ENCODE data around the gene PHLDB3.
A peak's percentile ranks its signal among the peaks of the same experiment; 100 is the strongest.

PHLDB3 gene

GRCh38 chr19:43507880-43508279 lies 3.3 kb upstream of the PHLDB3 start:
- no peak for DNase-seq

GRCh38 chr19:43506629-43507028 lies 2.1 kb upstream of the PHLDB3 start:
- no peak overlapping the region for H3K27ac ChIP-seq (ENCODE audit: low read length, poor library complexity, severe bottlenecking)
- H3K4me1 ChIP-seq (ENCODE audit: control insufficient read depth, insufficient read depth, low read depth, low read length): peaks cover 12% of the 10 kb centered on the region
- 86% methylated on average over 4 of the region's 5 CpGs for whole genome bisulfite sequencing
- no peak overlapping the region for H2AFZ ChIP-seq (ENCODE audit: low read depth, low read length)
- H3K14ac ChIP-seq (ENCODE audit: low read length in 2 of 2): no peak overlapping the region
- H2BK12ac ChIP-seq (ENCODE audit: low read length in 2 of 2): no peak overlapping the region
- H3K4ac ChIP-seq (ENCODE audit: low read depth in 1 of 2, low read length in 2 of 2): no peak overlapping the region
- no peak overlapping the region for H4K8ac ChIP-seq (ENCODE audit: low read length)
- H2AK5ac ChIP-seq (ENCODE audit: low read length, severe bottlenecking): no peak overlapping the region
- no peak overlapping the region for H2BK15ac ChIP-seq (ENCODE audit: low read depth, poor library complexity, severe bottlenecking)
- no peak overlapping the region for H3K18ac ChIP-seq (ENCODE audit: low read depth in 1 of 2, low read length in 2 of 2)
- no peak overlapping the region for H4K91ac ChIP-seq (ENCODE audit: low read length)
- no peaks in the 10 kb centered on the region for H3K27me3 ChIP-seq (ENCODE audit: control insufficient read depth in 1 of 2, insufficient read depth in 1 of 2, low read length in 2 of 2)
- no peak overlapping the region for H3K4me2 ChIP-seq (ENCODE audit: low read length, poor library complexity, severe bottlenecking)
- peaks cover 5% of the 10 kb centered on the region for H3K79me1 ChIP-seq (replicated peaks; ENCODE audit: low read length, poor library complexity, severe bottlenecking)
- H2BK120ac ChIP-seq (ENCODE audit: low read depth, low read length): no peak overlapping the region
- H3K9me3 ChIP-seq (ENCODE audit: control insufficient read depth, low read length): no peaks in the 10 kb centered on the region
- no peak overlapping the region for H3K4me3 ChIP-seq (ENCODE audit: insufficient read depth in 1 of 2, low read depth in 1 of 2, low read length in 2 of 2)
- H2BK5ac ChIP-seq (ENCODE audit: low read depth, low read length, poor library complexity, severe bottlenecking): no peak overlapping the region
- peaks cover 25 to 28% of the 10 kb centered on the region in 2 experiments for H3K36me3 ChIP-seq (ENCODE audit: control insufficient read depth in 1 of 2, insufficient read depth in 2 of 2, low read depth in 1 of 2, low read length in 2 of 2)
- DNase-seq: no peak
- H3K9ac ChIP-seq (ENCODE audit: low read length): no peak overlapping the region
- no peak overlapping the region for H3K23ac ChIP-seq (ENCODE audit: low read length in 2 of 2)

More at GRCh38 chr19:43507880-43508279, 3.3 kb upstream of the PHLDB3 start:
- Histone ChIP-seq H2BK15ac (ENCODE audit: low read depth, poor library complexity, severe bottlenecking) (no peak overlapping the region), H2AFZ (ENCODE audit: low read depth, low read length) (no peak overlapping the region), H3K27ac (ENCODE audit: low read length, poor library complexity, severe bottlenecking) (no peak overlapping the region), H3K4me2 (ENCODE audit: low read length, poor library complexity, severe bottlenecking) (no peak overlapping the region), H3K4me1 (ENCODE audit: control insufficient read depth, insufficient read depth, low read depth, low read length) (peaks cover 10% of the 10 kb centered on the region), H2BK5ac (ENCODE audit: low read depth, low read length, poor library complexity, severe bottlenecking) (no peak overlapping the region), H2BK12ac (ENCODE audit: low read length in 2 of 2) (no peak overlapping the region), H3K9me3 (ENCODE audit: control insufficient read depth, low read length) (no peaks in the 10 kb centered on the region), H3K18ac (ENCODE audit: low read depth in 1 of 2, low read length in 2 of 2) (no peak overlapping the region), H2BK120ac (ENCODE audit: low read depth, low read length) (no peak overlapping the region), H4K91ac (ENCODE audit: low read length) (no peak overlapping the region), H3K27me3 (ENCODE audit: control insufficient read depth in 1 of 2, insufficient read depth in 1 of 2, low read length in 2 of 2) (no peaks in the 10 kb centered on the region), H2AK5ac (ENCODE audit: low read length, severe bottlenecking) (no peak overlapping the region), H3K14ac (ENCODE audit: low read length in 2 of 2) (no peak overlapping the region), H3K36me3 (ENCODE audit: control insufficient read depth in 1 of 2, insufficient read depth in 2 of 2, low read depth in 1 of 2, low read length in 2 of 2) (peaks cover 21 to 28% of the 10 kb centered on the region in 2 experiments), H3K4me3 (ENCODE audit: insufficient read depth in 1 of 2, low read depth in 1 of 2, low read length in 2 of 2) (no peak overlapping the region), H3K4ac (ENCODE audit: low read depth in 1 of 2, low read length in 2 of 2) (no peak overlapping the region), H3K9ac (ENCODE audit: low read length) (no peak overlapping the region), H4K8ac (ENCODE audit: low read length) (no peak overlapping the region), H3K79me1 (replicated peaks; ENCODE audit: low read length, poor library complexity, severe bottlenecking) (peaks cover 1% of the 10 kb centered on the region), H3K23ac (ENCODE audit: low read length in 2 of 2) (no peak overlapping the region)
- 80% methylated on average over 2 of the region's 2 CpGs for WGBS

GRCh38 chr19:43505941-43506340 lies 1.4 kb upstream of the PHLDB3 start:
- no peaks in the 10 kb centered on the region for H3K27me3 ChIP-seq (ENCODE audit: control insufficient read depth in 1 of 2, insufficient read depth in 1 of 2, low read length in 2 of 2)
- DNase-seq: no peak
- no peak overlapping the region for H2AFZ ChIP-seq (ENCODE audit: low read depth, low read length)
- H3K36me3 ChIP-seq (ENCODE audit: control insufficient read depth in 1 of 2, insufficient read depth in 2 of 2, low read depth in 1 of 2, low read length in 2 of 2): peaks cover 23 to 25% of the 10 kb centered on the region in 2 experiments
- no peak overlapping the region for H3K9ac ChIP-seq (ENCODE audit: low read length)
- no peaks in the 10 kb centered on the region for H3K9me3 ChIP-seq (ENCODE audit: control insufficient read depth, low read length)
- no peak overlapping the region for H4K8ac ChIP-seq (ENCODE audit: low read length)
- no peak overlapping the region for H3K4me3 ChIP-seq (ENCODE audit: insufficient read depth in 1 of 2, low read depth in 1 of 2, low read length in 2 of 2)
- no peak overlapping the region for H3K4me2 ChIP-seq (ENCODE audit: low read length, poor library complexity, severe bottlenecking)
- peaks cover 12% of the 10 kb centered on the region for H3K4me1 ChIP-seq (ENCODE audit: control insufficient read depth, insufficient read depth, low read depth, low read length)
- H3K14ac ChIP-seq (ENCODE audit: low read length in 2 of 2): no peak overlapping the region
- no peak overlapping the region for H2AK5ac ChIP-seq (ENCODE audit: low read length, severe bottlenecking)
- no peak overlapping the region for H3K27ac ChIP-seq (ENCODE audit: low read length, poor library complexity, severe bottlenecking)
- H2BK120ac ChIP-seq (ENCODE audit: low read depth, low read length): no peak overlapping the region
- H2BK15ac ChIP-seq (ENCODE audit: low read depth, poor library complexity, severe bottlenecking): no peak overlapping the region
- H3K18ac ChIP-seq (ENCODE audit: low read depth in 1 of 2, low read length in 2 of 2): no peak overlapping the region
- no peak overlapping the region for H3K23ac ChIP-seq (ENCODE audit: low read length in 2 of 2)
- H2BK12ac ChIP-seq (ENCODE audit: low read length in 2 of 2): no peak overlapping the region
- H3K79me1 ChIP-seq (replicated peaks; ENCODE audit: low read length, poor library complexity, severe bottlenecking): peaks cover 8% of the 10 kb centered on the region
- H2BK5ac ChIP-seq (ENCODE audit: low read depth, low read length, poor library complexity, severe bottlenecking): no peak overlapping the region
- H3K4ac ChIP-seq (ENCODE audit: low read depth in 1 of 2, low read length in 2 of 2): no peak overlapping the region
- WGBS: 98% methylated on average over 5 of the region's 5 CpGs
- no peak overlapping the region for H4K91ac ChIP-seq (ENCODE audit: low read length)

- Histone ChIP-seq H3K4me2 (ENCODE audit: low read length, poor library complexity, severe bottlenecking) (peak overlapping the region; percentile 98), H3K18ac (ENCODE audit: low read depth in 1 of 2, low read length in 2 of 2) (peak overlapping the region in 1 of 2 experiments; percentile 30), H2AK5ac (ENCODE audit: low read length, severe bottlenecking) (peak overlapping the region; percentile 53), H3K27ac (ENCODE audit: low read length, poor library complexity, severe bottlenecking) (no peak overlapping the region), H3K36me3 (ENCODE audit: control insufficient read depth in 1 of 2, insufficient read depth in 2 of 2, low read depth in 1 of 2, low read length in 2 of 2) (peaks cover 18 to 21% of the 10 kb centered on the region in 2 experiments), H4K8ac (ENCODE audit: low read length) (peak overlapping the region; percentile 66), H2BK12ac (ENCODE audit: low read length in 2 of 2) (no peak overlapping the region), H3K4ac (ENCODE audit: low read depth in 1 of 2, low read length in 2 of 2) (no peak overlapping the region), H3K4me3 (ENCODE audit: insufficient read depth in 1 of 2, low read depth in 1 of 2, low read length in 2 of 2) (peak overlapping the region in 1 of 2 experiments; percentile 96), H2BK5ac (ENCODE audit: low read depth, low read length, poor library complexity, severe bottlenecking) (no peak overlapping the region), H2AFZ (ENCODE audit: low read depth, low read length) (no peak overlapping the region), H2BK15ac (ENCODE audit: low read depth, poor library complexity, severe bottlenecking) (no peak overlapping the region), H4K91ac (ENCODE audit: low read length) (no peak overlapping the region), H2BK120ac (ENCODE audit: low read depth, low read length) (no peak overlapping the region), H3K23ac (ENCODE audit: low read length in 2 of 2) (no peak overlapping the region), H3K9me3 (ENCODE audit: control insufficient read depth, low read length) (no peaks in the 10 kb centered on the region), H3K14ac (ENCODE audit: low read length in 2 of 2) (no peak overlapping the region), H3K79me1 (replicated peaks; ENCODE audit: low read length, poor library complexity, severe bottlenecking) (peaks cover 8% of the 10 kb centered on the region), H3K9ac (ENCODE audit: low read length) (no peak overlapping the region), H3K27me3 (ENCODE audit: control insufficient read depth in 1 of 2, insufficient read depth in 1 of 2, low read length in 2 of 2) (no peaks in the 10 kb centered on the region), H3K4me1 (ENCODE audit: control insufficient read depth, insufficient read depth, low read depth, low read length) (peaks cover 12% of the 10 kb centered on the region)
- WGBS: 86% methylated on average over 3 of the region's 3 CpGs
- DNase-seq: no peak
Measured at GRCh38 chr19:43505186-43505456, 575 bp upstream of the PHLDB3 start.
